H1 (cell line): ENCODE results near the gene AKR1C3. TPM values are rescaled to one million over a fixed set of nuclear protein-coding genes. Genes with fewer than 3 reads are reported as not detected.

ENCODE experiments used
- CTCF ChIA-PET: fragments of 300-600 bp; sonication (Branson Sonifier 250); formaldehyde crosslinking; loops from one replicate; lab custom pipeline; 2021; ENCODE audit not compliant: partially characterized antibody; lab: Charles Lee
- POLR2A ChIA-PET: fragments of 300-600 bp; sonication (Branson Sonifier 250); formaldehyde crosslinking; loops from one replicate; lab custom pipeline; 2021; ENCODE audit warnings: inconsistent platforms; ENCODE audit not compliant: partially characterized antibody; lab: Charles Lee
- DNase-seq, 2 experiments: peaks; one replicate each; pipeline versions ENCODE4 v3.0.0 to v3.0.0-alpha.2; 2010 to 2022; ENCODE audit warnings: low spot score in 2 of 2, low read depth in 1 of 2, mixed read lengths in 1 of 2
- FAIRE-seq: peaks from 2 replicates; lab custom pipeline; 2011; peaks lifted over from hg19 to GRCh38; lab: Jason Lieb, UNC
- H2AFZ ChIP-seq: 2 replicates; pipeline ENCODE4 v1.8.1; 2012; ENCODE audit warnings: low read length, inconsistent platforms
- H2AK5ac ChIP-seq: 2 replicates; pipeline ENCODE4 v1.6.1; 2013; ENCODE audit warnings: low read depth, low read length
- H2BK120ac ChIP-seq: replicated peaks from 2 replicates; pipeline ENCODE3; 2013; ENCODE audit warnings: low read depth, low read length, inconsistent platforms
- H2BK12ac ChIP-seq: 2 replicates; pipeline ENCODE4 v1.6.1; 2013; ENCODE audit warnings: low read depth, low read length
- H2BK15ac ChIP-seq: 2 replicates; pipeline ENCODE4 v1.6.1; 2013; ENCODE audit warnings: low read length
- H2BK20ac ChIP-seq: 2 replicates; pipeline ENCODE4 v1.6.1; 2013; ENCODE audit warnings: low read length
- H2BK5ac ChIP-seq: 2 replicates; pipeline ENCODE4 v1.6.1; 2013; ENCODE audit warnings: low read depth, low read length
- H3K14ac ChIP-seq: 2 replicates; pipeline ENCODE4 v1.6.1; 2013; ENCODE audit warnings: inconsistent platforms; ENCODE audit not compliant: insufficient read length
- H3K18ac ChIP-seq: 2 replicates; pipeline ENCODE4 v1.6.1; 2013; ENCODE audit warnings: low read length; ENCODE audit errors: extremely low read depth
- H3K23ac ChIP-seq: 2 replicates; pipeline ENCODE4 v1.6.1; 2013; ENCODE audit warnings: inconsistent platforms; ENCODE audit not compliant: insufficient read length
- H3K23me2 ChIP-seq: 2 replicates; pipeline ENCODE4 v1.6.1; 2013; ENCODE audit warnings: low read depth, low read length
- H3K27ac ChIP-seq: 2 replicates; pipeline ENCODE4 v1.6.1; 2011; ENCODE audit warnings: low read depth, low read length, inconsistent platforms
- H3K27me3 ChIP-seq, 4 experiments: replicated peaks in 1 of 4; 1 replicate in 1 of 4; 2 replicates in 3 of 4; pipeline versions ENCODE4 v1.6.1 to v1.8.1; 2011 to 2013; ENCODE audit warnings: low read length in 3 of 4, mild to moderate bottlenecking in 3 of 4, inconsistent platforms in 2 of 4, mixed read lengths in 2 of 4, moderate library complexity in 1 of 4; ENCODE audit not compliant: control insufficient read depth in 3 of 4, insufficient read depth in 3 of 4; ENCODE audit errors: extremely low read depth in 1 of 4
- H3K36me3 ChIP-seq, 4 experiments: 2 replicates each; pipeline versions ENCODE4 v1.6.1 to v1.8.1; 2011 to 2013; ENCODE audit warnings: mild to moderate bottlenecking in 4 of 4, low read length in 3 of 4, moderate library complexity in 2 of 4, control low read depth in 1 of 4, inconsistent platforms in 1 of 4; ENCODE audit not compliant: insufficient read depth in 4 of 4, control insufficient read depth in 2 of 4
- H3K4ac ChIP-seq: replicated peaks from 2 replicates; pipeline ENCODE3; 2013; ENCODE audit warnings: low read length, low read depth, mixed read lengths, inconsistent platforms; ENCODE audit not compliant: insufficient read length
- H3K4me1 ChIP-seq, 4 experiments: replicated peaks in 1 of 4; 1 replicate in 1 of 4; 2 replicates in 3 of 4; pipeline versions ENCODE4 v1.6.1 to v1.8.1; 2011 to 2013; ENCODE audit warnings: low read length in 3 of 4, inconsistent platforms in 2 of 4, mixed read lengths in 1 of 4; ENCODE audit not compliant: insufficient read depth in 4 of 4, control insufficient read depth in 3 of 4
- H3K4me2 ChIP-seq, 2 experiments: 2 replicates each; pipeline versions ENCODE4 v1.6.1 to v1.8.1; 2011 to 2013; ENCODE audit warnings: low read depth in 2 of 2, low read length in 2 of 2, control low read depth in 1 of 2, inconsistent platforms in 1 of 2, mild to moderate bottlenecking in 1 of 2; ENCODE audit not compliant: insufficient read depth in 1 of 2
- H3K4me3 ChIP-seq, 4 experiments: fragments of 200-600, 300-600 bp in 1 of 4; sonication (generic), shearing (Covaris generic), sonication (Bioruptor Twin) in 1 of 4; 2 replicates each; pipeline versions ENCODE4 v1.5.1 to v1.8.1; 2011 to 2016; ENCODE audit warnings: low read length in 4 of 4, low read depth in 3 of 4, control low read depth in 2 of 4, inconsistent platforms in 2 of 4, mild to moderate bottlenecking in 2 of 4, mixed read lengths in 1 of 4, moderate library complexity in 1 of 4; ENCODE audit not compliant: insufficient read depth in 2 of 4; ENCODE audit errors: extremely low read depth in 1 of 4
- H3K56ac ChIP-seq: replicated peaks from 2 replicates; pipeline ENCODE3; 2013; ENCODE audit warnings: low read depth, mild to moderate bottlenecking, mixed read lengths, low read length, inconsistent platforms; ENCODE audit not compliant: insufficient read length
- H3K79me1 ChIP-seq: 2 replicates; pipeline ENCODE4 v1.6.1; 2013; ENCODE audit warnings: low read depth, low read length, control low read depth
- H3K79me2 ChIP-seq, 2 experiments: 2 replicates each; pipeline versions ENCODE4 v1.6.1 to v1.8.1; 2012 to 2013; ENCODE audit warnings: low read length in 2 of 2, mild to moderate bottlenecking in 2 of 2, inconsistent platforms in 1 of 2; ENCODE audit not compliant: insufficient read depth in 2 of 2, control insufficient read depth in 1 of 2
- H3K9ac ChIP-seq, 4 experiments: replicated peaks in 1 of 4; 1 replicate in 1 of 4; 2 replicates in 3 of 4; pipeline versions ENCODE4 v1.6.1 to v1.8.1; 2011 to 2013; ENCODE audit warnings: low read depth in 3 of 4, low read length in 3 of 4, control low read depth in 2 of 4, mild to moderate bottlenecking in 2 of 4, moderate library complexity in 2 of 4, inconsistent platforms in 1 of 4; ENCODE audit errors: extremely low read depth in 1 of 4
- H3K9me3 ChIP-seq, 2 experiments: 2 replicates each; pipeline versions ENCODE4 v1.6.1 to v1.8.1; 2012 to 2013; ENCODE audit warnings: mild to moderate bottlenecking in 2 of 2, moderate library complexity in 2 of 2, control low read depth in 1 of 2, inconsistent platforms in 1 of 2, low read depth in 1 of 2, low read length in 1 of 2, mixed read lengths in 1 of 2; ENCODE audit not compliant: insufficient read depth in 2 of 2
- H4K20me1 ChIP-seq, 2 experiments: replicated peaks in 1 of 2; 2 replicates each; pipeline versions ENCODE3 to v1.8.1; 2011 to 2013; ENCODE audit warnings: inconsistent platforms in 2 of 2, low read length in 2 of 2, mild to moderate bottlenecking in 1 of 2; ENCODE audit not compliant: insufficient read depth in 2 of 2, control insufficient read depth in 1 of 2
- H4K5ac ChIP-seq: 2 replicates; pipeline ENCODE4 v1.6.1; 2013; ENCODE audit warnings: low read length, low read depth, mixed read lengths, inconsistent platforms; ENCODE audit not compliant: insufficient read length
- H4K8ac ChIP-seq: 2 replicates; pipeline ENCODE4 v1.8.0; 2013; ENCODE audit warnings: mild to moderate bottlenecking, moderate library complexity, low read length, inconsistent platforms; ENCODE audit not compliant: insufficient read depth; ENCODE audit errors: extremely low read depth
- H4K91ac ChIP-seq: replicated peaks from 2 replicates; pipeline ENCODE3; 2013; ENCODE audit warnings: low read length, mixed read lengths, inconsistent platforms; ENCODE audit not compliant: insufficient read length
- BCL11A ChIP-seq, 2 experiments: IDR thresholded peaks; one replicate each; pipeline ENCODE4 v1.6.1; 2011; ENCODE audit warnings: low read depth in 2 of 2, low read length in 2 of 2, mild to moderate bottlenecking in 2 of 2
- CBX8 ChIP-seq: fragments of 300-800, 300-1000 bp; sonication (generic); IDR thresholded peaks from 2 replicates; pipeline ENCODE4 v1.7.1; 2016; ENCODE audit warnings: low read depth, low read length, borderline replicate concordance
- CREB1 ChIP-seq: IDR thresholded peaks from 2 replicates; pipeline ENCODE4 v1.6.1; 2012; ENCODE audit warnings: inconsistent platforms
- CTBP2 ChIP-seq: IDR thresholded peaks from 2 replicates; pipeline ENCODE4 v1.7.0; 2011; ENCODE audit warnings: borderline replicate concordance, mild to moderate bottlenecking, moderate library complexity, mixed read lengths, low read length; ENCODE audit not compliant: insufficient read depth, insufficient read length
- JUN ChIP-seq: IDR thresholded peaks from 2 replicates; pipeline ENCODE4 v1.6.1; 2011; ENCODE audit warnings: low read depth, mild to moderate bottlenecking, improper control_type of control experiment, low read length
- NANOG ChIP-seq: IDR thresholded peaks from 2 replicates; pipeline ENCODE4 v1.6.1; 2011; ENCODE audit warnings: low read length, low read depth, mild to moderate bottlenecking, inconsistent platforms; ENCODE audit not compliant: insufficient read depth, poor library complexity, severe bottlenecking
- NRF1 ChIP-seq: IDR thresholded peaks from 2 replicates; pipeline ENCODE4 v1.6.1; 2011; ENCODE audit warnings: mild to moderate bottlenecking, low read depth, low read length, improper control_type of control experiment
- POLR2AphosphoS5 ChIP-seq: IDR thresholded peaks from 2 replicates; pipeline ENCODE4 v1.6.1; 2011; ENCODE audit warnings: low read depth, low read length
- RBBP5 ChIP-seq: IDR thresholded peaks from 2 replicates; pipeline ENCODE4 v1.7.1; 2012; ENCODE audit warnings: low read depth, mild to moderate bottlenecking, inconsistent platforms, low read length, moderate library complexity, borderline replicate concordance
- SAP30 ChIP-seq: fragments of 300-600 bp; sonication (generic); IDR thresholded peaks from 2 replicates; pipeline ENCODE4 v1.7.1; 2012; ENCODE audit warnings: low read length, moderate library complexity, mild to moderate bottlenecking, inconsistent platforms; ENCODE audit not compliant: insufficient read depth, insufficient replicate concordance
- TAF7 ChIP-seq: optimal IDR thresholded peaks from 2 replicates; pipeline ENCODE3; 2011; ENCODE audit warnings: low read depth, mild to moderate bottlenecking, inconsistent platforms, low read length, moderate library complexity, borderline replicate concordance
- TBP ChIP-seq: IDR thresholded peaks from 2 replicates; pipeline ENCODE4 v1.6.1; 2011; ENCODE audit warnings: low read depth, low read length, improper control_type of control experiment
- WGBS, 2 experiments: shearing (Covaris generic) in 1 of 2; methylation state at CpG; one replicate each; pipeline versions ENCODE4 v1.1.6 to v1.1.7; 2013 to 2015; ENCODE audit warnings: low lambda C conversion rate in 2 of 2, mixed read lengths in 2 of 2, inconsistent platforms in 1 of 2, low coverage in 1 of 2, missing lambda C conversion rate in 1 of 2; ENCODE audit not compliant: insufficient replicate concordance in 2 of 2, insufficient coverage in 1 of 2, insufficient read length in 1 of 2; ENCODE audit errors: extremely low coverage in 1 of 2, missing lambda C conversion rate in 1 of 2; 5-methylcytosine and 5-hydroxymethylcytosine counted together
- polyA plus RNA-seq, 7 experiments: library from polyadenylated mRNA; depleted of rRNA in 3 of 7; stranded (reverse) in 5 of 7; unstranded in 2 of 7; fragments of >200 nt in 5 of 7; fragments of 200-250 nt in 2 of 7; gene quantifications; 1 replicate in 5 of 7; 2 replicates in 1 of 7; 4 replicates in 1 of 7; pipeline versions ENCODE4 v1.2.1 to v1.2.3, GENCODE V29; 2011 to 2013; ENCODE audit warnings: missing spikeins in 2 of 7, mixed read lengths in 2 of 7
- total RNA-seq: library from RNA; stranded (reverse); fragmentation: NEBNext Ultra II Directional; extraction: Animal tissue kit (Norgen Biotek cat#: 25700); gene quantifications from 2 replicates; pipeline ENCODE4 v1.2.1, GENCODE V29; 2021

AKR1C3 gene
- total and polyA plus RNA-seq, 2 of the 8 experiments (the other 6 are each of a cell fraction or from before 2014, with no cell fraction given): 4.6 to 6.9 TPM

DNA sequence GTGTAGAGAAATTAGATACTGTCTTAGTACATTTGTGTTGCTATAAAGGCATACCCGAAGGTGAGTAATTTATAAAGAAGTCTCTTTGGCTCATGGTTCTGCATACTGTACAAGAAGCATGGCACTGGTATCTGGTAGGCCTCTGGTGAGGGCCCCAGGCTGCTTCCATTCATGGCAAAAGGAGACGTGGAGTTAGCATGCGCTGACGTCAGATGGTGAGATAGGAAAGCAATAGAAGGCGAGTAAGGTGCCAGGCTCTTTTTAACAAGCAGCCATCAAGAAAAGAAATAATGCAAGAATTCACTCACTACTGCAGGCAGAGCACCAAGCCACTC lies 52.7 kb downstream of the AKR1C3 start:
- H2BK120ac ChIP-seq: no peak overlapping the region
- ChIA-PET CTCF (no interaction called here), POLR2A (no interaction called here)
- peaks cover 15 to 20% of the 10 kb centered on the region in 2 experiments; a peak in 2 of 4 replicates for H3K9me3 ChIP-seq
- H3K27ac ChIP-seq: no peak overlapping the region
- no peaks in the 10 kb centered on the region for H3K79me1 ChIP-seq
- FAIRE-seq: no peak
- no peak overlapping the region for H3K4ac ChIP-seq
- H3K4me1 ChIP-seq: no peaks in the 10 kb centered on the region
- H2BK20ac ChIP-seq: no peak overlapping the region
- no peak overlapping the region for H3K14ac ChIP-seq
- no peak overlapping the region for H3K4me2 ChIP-seq
- H3K36me3 ChIP-seq: no peaks in the 10 kb centered on the region
- WGBS, 2 experiments: 92% methylated on average over 5 of the region's 5 CpGs; no CpG with 5 or more reads in 1 of the 2 experiments
- H3K56ac ChIP-seq: no peak overlapping the region
- no peak overlapping the region for H2AFZ ChIP-seq
- DNase-seq: no peak
- no peak overlapping the region for H3K9ac ChIP-seq
- no peak overlapping the region for H4K91ac ChIP-seq
- no peak overlapping the region for H2AK5ac ChIP-seq
- H4K5ac ChIP-seq: no peak overlapping the region
- no peak for TF ChIP-seq TAF7
- no peak for TF ChIP-seq BCL11A (IDR thresholded peaks at IDR 0.05; ENCODE audit: low read depth in 2 of 2, low read length in 2 of 2)
- TF ChIP-seq SAP30: no peak
- no peak for TF ChIP-seq POLR2AphosphoS5
- no peak for TF ChIP-seq NANOG
- no peak for TF ChIP-seq RBBP5
- no peak for TF ChIP-seq JUN
- no peak for TF ChIP-seq CREB1
- TF ChIP-seq CBX8: no peak
- TF ChIP-seq CTBP2: no peak
- TF ChIP-seq TBP: no peak
- TF ChIP-seq NRF1: no peak
- no peak overlapping the region for H3K4me3 ChIP-seq
- no peaks in the 10 kb centered on the region for H4K20me1 ChIP-seq
- no peaks in the 10 kb centered on the region for H3K79me2 ChIP-seq
- no peak overlapping the region for H3K18ac ChIP-seq
- no peak overlapping the region for H2BK12ac ChIP-seq
- H2BK15ac ChIP-seq: no peak overlapping the region
- no peak overlapping the region for H2BK5ac ChIP-seq
- H3K23me2 ChIP-seq: no peaks in the 10 kb centered on the region
- H3K27me3 ChIP-seq: no peaks in the 10 kb centered on the region
- no peak overlapping the region for H4K8ac ChIP-seq
- H3K23ac ChIP-seq: no peak overlapping the region
